Inflammatory macrophage (primary cell): ENCODE data around the gene MCM9.
"Not testable (repeated sequence)": the region's sequence is repeated elsewhere in the genome, so short reads cannot be mapped to it uniquely, and the experiment has no call there.

Experiments used
- DNase-seq, 2 donors: peaks; one replicate each; pipeline ENCODE4 v3.0.0-alpha.2; 2020 to 2022

Gene MCM9

DNA sequence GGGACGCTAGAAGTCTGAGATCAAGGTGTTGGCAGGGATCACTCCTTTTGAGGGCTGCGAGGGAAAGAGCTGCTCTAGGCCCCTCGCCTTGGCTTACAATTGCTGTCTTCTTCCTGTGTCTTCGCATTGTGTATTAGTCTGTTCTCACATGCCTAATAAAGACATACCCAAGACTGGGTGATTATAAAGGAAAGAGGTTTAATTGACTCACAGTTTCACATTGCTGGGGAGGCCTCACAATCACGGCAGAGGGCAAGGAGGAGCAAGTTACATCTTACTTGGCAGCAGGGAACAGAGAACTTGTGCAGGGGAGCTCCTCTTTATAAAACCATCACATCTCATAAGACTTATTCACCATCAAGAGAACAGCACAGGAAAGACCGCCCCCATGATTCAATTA is 143.5 kb downstream of the MCM9 start:
- no peak for DNase-seq

DNA sequence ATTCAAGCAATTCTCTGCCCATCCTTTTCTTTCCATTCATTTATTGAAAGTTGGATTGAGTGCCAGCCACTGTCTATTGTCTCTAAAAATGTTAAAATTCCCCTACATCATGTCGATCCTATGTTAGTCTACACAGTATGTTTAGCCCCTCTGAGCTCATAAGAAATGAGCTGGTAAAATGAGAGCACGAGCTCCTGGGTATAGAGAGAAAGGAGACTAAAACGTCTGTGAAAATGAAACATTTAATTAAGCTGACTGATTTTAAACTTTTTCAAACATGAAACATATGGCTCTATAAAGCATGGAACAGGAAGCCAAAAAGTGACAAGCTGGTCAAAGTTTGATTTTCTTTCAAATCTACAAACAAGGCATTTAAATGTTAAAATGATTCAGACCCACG is 145.0 kb downstream of the MCM9 start:
- DNase-seq, result no peak

DNA sequence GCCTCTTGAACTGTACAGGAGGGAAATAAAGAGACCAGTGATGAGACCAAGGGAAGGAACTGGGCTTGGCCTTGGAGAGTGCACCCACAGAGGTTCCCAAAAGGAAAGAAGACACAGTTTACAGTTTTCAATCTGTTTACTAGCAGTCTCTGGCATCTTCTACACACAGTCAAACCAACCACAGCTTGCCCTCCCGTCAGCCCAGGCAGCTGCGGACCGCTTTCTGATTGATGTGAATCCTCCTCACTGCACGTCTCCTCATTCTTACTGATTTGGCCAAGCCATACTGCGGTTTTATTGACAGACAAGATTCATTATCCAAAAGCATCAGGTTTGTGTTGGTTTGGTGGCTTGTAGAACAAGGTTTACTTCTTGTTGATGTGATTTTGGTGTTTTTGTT is 145.5 kb downstream of the MCM9 start:
- DNase-seq, result no peak

DNA sequence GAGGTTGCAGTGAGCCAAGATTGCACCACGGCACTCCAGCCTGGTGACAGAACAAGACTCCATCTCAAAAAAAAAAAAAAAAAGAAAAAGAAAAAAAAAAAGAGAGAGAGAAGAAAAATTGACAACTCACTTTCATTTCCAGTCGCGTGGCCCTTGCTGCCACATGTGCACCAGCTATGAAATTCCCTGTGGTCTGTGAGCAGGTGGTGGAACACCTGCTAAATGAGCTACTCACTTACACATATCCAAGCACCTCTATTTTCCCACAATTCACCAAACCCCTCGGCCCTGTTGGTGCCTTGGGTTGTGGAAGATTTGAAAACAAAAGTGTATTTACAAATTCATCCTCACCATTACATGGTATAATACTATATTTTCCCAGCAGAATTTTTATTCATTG is 146.3 kb downstream of the MCM9 start:
- no peak for DNase-seq

DNA sequence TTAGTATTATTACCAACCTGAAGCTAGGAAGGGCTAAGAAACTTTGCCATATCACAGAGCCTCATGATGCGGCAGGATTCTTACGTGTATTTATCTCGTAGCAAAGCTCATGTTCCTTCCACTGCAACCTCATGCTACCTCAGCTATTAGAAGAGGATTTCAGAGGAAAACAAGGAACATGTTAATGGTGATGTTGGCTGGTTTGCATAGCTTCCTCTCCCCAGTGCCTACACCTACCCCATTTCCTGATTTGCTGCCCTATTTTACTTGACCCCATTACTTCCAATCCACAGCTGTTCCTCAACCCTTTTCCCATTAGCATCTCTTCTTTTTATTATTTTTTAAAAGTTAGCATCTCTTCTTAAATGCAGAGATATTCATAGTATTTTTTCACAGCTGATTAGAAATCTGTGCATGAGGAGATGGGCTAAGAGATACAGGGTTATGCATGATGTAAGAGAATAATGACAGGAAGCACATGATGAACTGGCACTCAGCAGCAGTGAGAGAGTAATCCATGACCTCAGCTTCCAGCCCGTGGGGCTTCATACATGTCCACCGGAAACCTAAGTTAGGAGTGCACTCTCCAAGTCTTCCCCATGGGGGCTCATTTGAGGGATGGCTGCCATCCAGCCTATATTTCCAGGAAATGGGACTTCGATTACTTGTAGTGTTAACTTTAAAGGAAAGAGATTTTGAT is 147.1 kb downstream of the MCM9 start:
- peak; percentile 82 to 91 for DNase-seq

DNA sequence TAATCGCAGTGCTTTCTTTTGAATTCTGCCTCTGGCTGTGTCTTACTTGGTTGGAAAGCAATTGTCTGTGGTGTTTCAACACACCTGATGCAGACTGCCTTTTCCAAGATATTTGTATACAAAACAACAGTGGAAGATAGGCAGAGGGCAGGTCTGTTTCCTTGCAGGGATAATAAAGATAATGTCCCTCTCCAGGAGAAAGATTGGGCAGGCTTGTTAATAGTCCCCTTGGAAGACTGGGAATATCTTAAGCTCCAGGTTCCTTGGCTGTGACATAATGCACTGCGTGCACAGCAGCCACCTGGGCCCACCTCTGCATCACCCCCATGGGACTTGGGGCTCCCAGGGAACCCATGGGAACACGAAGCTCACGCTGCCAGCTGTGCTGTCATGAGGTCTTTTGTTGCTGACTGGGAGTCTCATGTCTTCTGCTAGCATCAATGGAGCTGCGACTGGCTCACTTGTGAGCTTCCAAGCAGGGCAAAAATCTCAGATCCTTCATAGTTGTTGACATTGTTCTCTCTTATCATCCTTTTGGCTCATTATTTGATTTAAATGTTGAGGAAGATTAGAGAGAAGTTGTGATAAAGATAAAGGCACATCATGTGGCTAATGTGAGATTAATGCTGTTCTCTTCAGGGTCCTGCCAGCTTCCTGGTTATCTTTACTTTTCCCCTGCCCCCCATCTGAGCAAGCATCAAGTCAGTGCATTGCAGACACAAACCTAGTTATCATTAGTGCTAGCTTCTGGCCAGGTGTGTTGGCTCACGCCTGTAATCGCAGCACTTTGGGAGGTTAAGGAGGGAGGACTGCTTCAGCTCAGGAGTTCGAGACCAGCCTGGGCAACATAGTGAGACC is 148.1 kb downstream of the MCM9 start:
- DNase-seq, result no peak

DNA sequence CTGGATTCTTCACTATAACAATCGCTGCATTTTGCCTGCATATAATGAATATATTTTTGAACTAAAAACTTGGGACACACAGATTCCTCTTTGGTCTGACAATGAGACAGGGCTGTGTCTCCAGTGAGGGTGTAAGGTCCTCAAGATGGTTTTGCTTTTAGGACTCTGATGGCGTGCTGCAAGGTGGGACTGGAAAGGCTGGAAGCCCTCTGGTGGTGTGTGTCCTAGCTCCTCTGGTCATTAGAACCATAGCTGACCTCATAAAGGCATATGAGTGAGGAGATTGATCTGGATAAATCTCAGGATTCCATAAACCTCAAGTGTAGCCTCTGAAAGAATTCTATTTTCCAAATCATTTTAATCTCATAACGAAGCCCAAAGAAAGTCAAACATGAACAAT is 149.4 kb downstream of the MCM9 start:
- no peak for DNase-seq

DNA sequence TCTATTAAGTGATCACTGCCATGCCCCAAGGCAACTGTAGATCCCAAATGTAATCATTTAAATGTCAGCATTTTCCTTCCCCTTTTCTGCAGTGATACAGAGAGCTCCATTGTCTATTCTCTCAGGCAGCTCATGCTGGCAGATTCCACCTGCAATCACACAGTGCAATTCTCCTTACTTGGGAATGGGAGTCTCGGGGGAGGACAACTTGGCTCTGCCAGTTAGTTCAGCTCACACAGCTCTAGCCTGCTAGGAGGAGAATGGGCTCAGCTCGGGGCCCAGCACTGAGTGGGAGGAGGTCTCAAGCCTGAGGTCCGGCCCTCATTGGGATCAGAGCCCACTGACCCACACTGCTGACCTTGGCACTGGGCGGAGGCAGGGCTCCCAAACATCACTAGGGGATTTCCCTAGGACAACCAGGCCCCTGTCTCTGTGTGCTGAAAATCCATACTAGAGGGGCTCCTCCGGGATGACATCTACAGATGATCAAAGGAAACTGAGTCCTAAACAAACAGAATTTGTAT is 150.3 kb downstream of the MCM9 start:
- DNase-seq, result peak; percentile 30 to 57

DNA sequence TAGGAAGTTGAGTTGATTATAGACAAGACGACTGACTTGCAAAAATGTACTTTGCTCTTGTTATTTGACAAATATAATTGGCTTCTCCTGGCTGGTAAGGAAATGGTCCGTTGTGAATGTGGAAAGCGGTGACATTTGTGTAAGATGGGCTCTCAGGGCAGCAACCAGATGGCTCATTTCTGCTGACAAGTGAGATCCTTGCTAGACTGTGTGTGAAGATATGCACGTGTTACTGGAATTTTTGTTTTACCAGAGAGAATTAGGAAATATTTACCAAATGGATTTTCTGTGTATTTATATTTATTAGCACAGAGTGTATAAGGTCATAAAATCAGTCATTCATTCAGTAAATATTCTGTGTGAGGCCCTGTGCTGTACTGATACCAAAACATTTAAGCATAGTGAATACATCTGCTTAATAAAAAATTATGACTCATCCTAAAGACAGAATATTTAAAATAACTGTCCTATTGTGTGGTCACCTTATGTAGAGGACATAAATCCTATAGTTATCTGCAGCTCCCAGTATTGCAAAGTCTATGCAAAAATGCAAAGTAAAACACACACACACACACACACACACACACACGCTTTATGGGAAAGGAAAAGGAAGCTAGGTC is 150.9 kb downstream of the MCM9 start:
- no peak for DNase-seq

DNA sequence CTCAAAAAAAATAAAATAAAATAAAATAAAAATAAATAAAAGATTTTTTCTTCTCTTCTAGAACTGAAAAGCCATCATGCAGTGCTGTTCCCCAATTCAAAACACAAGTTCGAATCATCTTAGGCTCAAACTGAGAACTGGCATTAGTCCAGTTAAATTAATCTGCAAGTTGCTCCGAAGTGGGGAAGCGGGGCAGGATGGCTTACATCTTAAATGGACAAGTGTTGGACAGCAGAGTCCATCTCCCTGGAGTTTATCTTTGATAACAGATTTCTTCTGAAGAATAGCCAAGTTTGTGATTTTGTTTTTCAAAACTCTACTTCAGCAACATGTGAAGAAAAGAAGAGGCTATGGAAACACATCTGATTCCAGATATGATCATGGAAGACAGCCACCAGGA is 152.3 kb downstream of the MCM9 start:
- DNase-seq, result no peak

DNA sequence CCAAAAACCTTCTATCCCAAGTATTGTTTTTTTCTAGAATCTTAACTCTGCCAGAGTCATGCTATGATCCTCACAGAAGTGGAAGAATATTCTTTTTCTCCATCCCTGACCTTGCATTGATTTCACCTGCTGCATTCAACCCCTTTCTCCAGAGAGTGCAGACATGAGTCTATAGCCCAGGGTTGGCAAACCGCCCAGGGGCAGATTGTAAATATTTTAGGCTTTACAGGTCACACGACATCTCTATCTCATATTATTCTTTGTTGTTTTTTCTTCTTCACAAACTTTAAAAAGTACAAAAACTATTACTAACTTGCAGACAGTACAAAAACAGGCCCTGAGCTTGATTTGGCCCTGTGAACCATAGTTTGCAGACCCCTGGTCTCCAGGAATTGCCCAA is 153.1 kb downstream of the MCM9 start:
- no peak for DNase-seq

DNA sequence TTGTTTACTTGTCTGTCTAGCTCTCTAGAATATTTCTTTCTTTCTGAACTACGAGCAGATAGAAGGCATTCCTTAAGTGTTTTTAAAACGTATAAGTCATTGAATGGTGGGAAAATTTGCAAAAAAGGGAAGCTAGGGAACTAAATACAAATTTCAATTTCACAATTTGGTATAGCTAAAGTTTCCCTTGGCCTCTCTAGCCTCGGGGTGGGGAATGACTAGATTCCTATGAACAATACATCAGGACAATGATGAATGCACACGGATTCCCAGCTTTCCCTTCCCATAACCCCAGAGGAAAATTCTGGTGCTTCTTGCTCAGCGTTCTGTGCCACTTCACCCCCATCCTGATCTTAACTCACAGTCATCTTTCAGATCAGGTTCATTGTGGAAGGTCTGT is 154.3 kb downstream of the MCM9 start:
- DNase-seq, result peak; percentile 20 to 58

DNA sequence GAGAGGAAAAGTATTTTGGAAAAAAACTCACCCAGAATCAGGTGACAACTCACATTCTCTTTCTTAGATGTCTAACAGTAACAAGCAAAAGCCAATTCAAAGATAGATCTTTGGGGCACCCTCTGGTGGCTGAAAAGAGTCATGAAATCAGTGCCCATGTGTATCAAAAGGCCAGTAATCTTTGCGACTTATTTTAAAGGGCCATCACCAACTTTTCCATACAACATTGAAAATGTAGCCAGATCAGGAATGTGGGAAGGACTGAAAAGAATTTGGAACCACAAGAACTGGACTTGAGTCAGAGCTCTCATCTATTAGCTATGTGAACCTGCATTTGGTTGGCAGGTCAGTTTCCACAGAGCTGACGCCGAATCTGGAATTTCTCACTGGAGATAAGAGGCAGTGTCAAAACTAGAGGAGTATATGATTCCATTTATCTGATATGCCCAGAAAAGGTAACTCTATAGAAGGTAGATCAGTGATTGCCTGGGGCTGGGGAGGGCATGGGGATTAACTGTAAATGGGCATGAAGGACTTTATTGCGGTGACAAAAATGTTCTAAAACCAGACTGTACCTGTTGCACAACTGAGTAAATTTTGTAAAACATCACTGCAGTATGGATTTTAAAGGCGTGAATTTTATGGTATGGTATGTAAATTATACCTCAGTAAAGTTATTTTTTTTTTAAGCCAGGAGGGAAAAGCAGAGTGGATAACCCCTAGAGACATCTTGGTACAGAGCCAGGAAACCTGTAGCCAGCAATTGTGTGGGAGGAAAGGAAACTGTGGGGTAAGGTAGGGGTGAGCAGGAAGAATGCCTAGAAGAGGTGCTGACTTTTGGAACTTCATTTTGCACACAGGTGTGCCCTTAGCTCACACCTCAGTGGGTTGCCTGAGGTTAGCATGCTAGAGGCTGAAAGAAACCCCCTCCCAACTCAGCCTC is 158.1 kb downstream of the MCM9 start:
- DNase-seq, result peak; percentile 85 to 89

DNA sequence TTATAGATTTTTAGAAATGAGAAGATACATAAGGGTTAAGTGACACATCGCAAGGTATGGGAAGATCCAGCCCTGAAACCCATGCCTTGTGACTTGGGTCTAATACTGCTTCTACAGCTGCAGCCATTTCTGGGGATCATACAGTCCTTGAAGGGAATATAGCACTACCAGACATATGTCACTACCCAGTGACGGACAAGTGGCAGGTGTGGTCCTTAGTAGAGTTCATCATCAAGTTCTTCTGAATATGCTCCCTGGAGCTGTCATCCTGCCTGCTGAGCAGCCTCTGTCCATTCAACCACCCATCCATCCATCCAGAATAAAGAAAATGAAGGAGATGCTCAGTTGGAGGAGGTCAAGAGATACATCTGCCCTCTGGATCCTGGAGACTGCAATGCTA is 159.6 kb downstream of the MCM9 start:
- no peak for DNase-seq

DNA sequence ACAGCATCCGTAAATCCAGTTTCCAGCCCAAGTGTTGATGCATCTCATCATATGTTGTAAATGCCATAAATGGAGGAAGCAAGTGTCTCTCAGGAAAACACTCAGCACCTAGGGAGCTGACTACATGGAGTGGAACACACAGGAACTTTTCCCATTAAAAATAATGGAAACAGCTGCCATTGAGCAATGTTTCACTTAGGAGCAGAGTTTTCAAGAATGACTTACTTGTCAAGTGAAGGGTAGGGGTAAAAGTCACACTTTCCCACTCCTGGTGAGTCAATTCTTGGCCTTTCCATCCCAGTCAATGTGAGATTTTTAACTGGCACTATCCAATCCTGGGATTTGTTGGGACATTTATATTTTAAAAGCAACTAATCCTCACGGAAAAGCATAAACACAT is 160.4 kb downstream of the MCM9 start:
- no peak for DNase-seq

DNA sequence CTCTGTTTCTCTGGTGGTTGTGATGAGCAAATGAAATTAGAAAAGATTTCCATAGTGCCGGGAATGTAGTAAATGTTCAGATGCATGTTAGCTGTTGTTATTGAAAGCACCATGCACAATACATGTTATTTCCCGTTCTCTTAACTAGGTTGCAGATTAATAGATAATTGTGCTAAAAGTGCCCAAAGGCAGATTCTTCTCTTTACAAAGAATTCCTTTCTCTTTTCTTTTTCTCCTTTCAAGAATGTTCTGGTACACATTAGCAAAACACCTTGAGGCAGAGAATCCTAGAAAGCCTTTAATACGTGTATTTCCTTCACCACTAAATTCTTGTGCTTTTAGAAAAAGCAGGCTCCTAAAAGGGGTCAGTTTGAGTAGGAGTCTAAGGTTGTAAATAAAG is 162.1 kb downstream of the MCM9 start:
- DNase-seq, result no peak

DNA sequence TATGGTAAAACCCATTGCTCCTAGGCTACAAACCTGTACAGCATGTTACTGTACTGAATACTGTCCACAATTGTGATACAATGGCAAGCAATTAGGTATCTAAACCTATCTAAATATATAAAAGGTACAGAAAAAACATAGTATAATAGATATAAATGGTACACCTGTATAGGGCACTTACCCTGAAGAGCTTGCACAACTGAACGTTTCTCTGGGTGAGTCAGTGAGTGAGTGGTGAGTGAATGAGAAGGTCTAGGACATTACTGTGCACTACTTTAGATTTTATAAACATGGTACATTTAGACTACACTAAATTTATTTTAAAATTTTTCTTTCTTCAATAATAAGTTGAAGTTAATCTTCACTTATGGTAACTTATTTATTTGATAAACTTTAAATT is 163.7 kb downstream of the MCM9 start:
- no peak for DNase-seq

DNA sequence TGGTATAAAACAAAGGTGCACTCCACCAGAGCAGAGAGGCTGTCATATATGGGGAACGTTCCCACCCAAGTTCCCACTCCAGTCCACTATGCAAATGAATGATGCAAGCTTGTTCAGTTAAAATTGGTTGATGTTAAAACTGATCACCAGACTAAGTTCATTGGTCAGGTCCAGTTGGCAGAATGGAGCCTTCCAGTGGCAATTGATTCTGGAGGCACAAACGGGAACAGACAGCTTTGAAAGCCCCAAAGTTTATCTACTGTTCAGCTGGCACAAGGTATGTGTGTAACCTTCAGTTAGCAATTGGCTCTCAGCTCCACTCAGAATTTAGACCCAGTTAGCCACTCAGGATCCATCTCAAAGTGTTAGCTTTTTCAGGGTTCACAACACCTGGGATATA is 164.1 kb downstream of the MCM9 start:
- no peak for DNase-seq

DNA sequence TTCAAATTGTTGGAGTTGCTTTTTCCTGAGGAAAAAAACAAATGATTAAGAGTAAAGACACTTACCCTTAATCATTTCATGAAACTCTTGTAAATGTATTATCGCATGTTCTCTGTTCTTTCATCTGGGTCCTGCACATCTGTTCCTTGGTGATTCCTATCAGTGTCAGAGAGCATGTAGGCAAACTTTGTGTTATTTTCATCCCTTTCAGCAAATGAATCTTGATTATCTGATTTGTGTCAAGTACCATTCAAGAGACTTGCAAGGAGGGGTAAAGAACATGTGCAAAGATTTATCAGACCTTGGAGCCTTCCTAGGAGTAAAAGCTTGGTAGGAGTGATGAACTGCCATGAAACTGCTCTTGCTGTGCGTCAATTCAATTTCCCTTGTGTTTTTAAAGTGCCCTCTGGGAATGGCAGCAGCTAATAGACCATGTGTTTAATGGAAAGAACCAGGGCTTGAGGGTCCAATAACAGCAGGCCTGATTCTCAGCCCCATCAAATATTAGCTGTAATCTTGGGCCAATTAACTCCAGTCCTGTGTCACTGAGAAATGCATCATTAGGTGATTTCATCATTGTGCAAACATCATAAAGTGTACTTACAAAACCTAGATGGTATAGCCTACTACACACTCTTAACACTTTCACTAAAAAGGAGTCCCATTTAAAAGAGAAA is 164.7 kb downstream of the MCM9 start:
- DNase-seq, result no peak

DNA sequence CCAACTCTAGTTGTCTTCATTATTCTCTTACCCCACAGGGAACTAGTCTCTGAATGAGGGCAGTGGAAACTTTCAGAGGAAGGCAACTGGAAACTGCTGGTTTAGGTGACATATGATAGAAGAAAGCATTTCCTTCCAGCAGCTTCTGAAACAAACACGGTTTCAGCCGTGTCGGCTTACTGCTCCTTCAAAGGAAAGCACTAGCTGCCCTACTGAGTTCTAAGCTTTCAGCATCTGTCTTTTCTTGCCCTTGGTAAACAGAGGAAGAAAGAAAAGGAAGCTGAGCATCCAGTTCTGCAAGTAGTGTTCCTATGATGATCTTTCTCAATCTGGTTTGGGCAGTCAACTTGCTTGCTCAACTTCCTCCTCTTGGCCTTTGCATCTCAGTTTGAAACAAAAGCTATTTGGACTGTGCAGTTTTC is 166.0 kb downstream of the MCM9 start:
- peak; percentile 86 to 91 for DNase-seq

DNA sequence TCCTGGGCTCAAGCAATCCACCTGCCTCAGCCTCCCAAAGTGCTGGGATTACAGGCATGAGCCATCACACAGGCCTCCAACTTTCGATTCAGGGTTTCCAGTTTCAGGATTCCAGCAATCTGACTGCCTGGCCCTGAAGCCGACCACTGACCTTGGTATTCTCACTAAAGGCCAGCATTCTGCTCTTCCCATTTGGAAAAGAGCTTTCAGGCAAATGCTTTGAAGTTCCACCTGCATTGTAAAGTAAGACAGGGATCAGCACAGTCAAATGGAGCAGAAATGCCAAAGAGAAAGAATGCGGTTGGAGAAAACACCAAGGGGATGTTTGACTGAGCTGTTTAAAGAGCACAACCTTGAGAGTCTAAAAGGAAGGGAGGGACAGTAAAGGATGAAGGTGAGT is 166.5 kb downstream of the MCM9 start:
- DNase-seq, result no peak

DNA sequence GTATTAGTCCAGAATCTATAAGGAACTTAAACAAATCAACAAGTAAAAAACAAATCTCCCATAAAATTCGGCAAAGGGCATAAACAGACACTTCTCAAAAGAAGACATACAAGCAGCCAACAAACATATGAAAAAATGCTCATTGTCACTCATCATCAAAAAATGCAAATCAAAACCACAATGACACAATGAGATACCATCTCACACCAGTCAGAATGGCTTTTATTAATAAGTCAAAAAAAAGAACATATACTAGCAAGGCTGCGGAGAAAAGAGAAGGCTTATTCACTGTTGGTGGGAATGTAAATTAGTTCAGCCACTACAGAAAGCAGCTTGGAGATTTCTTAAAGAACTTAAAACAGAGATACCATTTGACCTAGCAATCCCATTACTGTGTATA is 169.6 kb downstream of the MCM9 start:
- DNase-seq, result not testable (repeated sequence)
